GM18907 (cell line): ENCODE measurements around the gene CASTOR1.
A peak's percentile ranks its signal among the peaks of the same experiment; 100 is the strongest.
"Not testable (repeated sequence)": the region's sequence is repeated elsewhere in the genome, so short reads cannot be mapped to it uniquely, and the experiment has no call there.

Source experiments
- ATAC-seq: cut with Tn5 transposase; IDR thresholded peaks from one replicate; pipeline ENCODE4 v1.9.1; 2021; ENCODE audit warnings: mild to moderate bottlenecking, moderate library complexity; ENCODE audit not compliant: unreplicated experiment

Gene CASTOR1

GRCh38 chr22:30289141-30289979 lies at the start of gene CASTOR1:
Gene CASTOR1 (minus strand): TSS chr22:30289505. CDS start chr22:30289497, 8 bp downstream.
- ATAC-seq: peak; percentile 55

DNA sequence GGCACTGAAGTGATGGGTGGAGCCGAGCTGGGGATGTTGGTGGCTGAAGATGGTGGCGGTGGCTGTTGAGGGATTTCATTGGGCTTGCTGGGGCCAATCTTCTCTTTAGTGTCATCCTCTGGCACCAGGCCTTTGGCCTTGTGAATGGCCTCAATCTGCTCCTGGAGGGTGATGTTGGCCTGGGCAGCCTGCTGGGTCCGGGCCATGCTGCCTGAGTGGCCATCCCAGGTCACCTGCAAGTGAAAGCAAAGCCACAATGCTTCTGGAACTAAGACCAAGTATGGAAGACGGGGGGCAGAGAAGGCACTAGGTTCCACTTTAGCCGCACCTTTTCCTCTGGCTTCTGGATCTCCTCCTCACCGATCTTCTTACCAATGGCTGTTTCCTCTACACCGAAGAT lies 49.5 kb upstream of the CASTOR1 start:
- no peak for ATAC-seq

DNA sequence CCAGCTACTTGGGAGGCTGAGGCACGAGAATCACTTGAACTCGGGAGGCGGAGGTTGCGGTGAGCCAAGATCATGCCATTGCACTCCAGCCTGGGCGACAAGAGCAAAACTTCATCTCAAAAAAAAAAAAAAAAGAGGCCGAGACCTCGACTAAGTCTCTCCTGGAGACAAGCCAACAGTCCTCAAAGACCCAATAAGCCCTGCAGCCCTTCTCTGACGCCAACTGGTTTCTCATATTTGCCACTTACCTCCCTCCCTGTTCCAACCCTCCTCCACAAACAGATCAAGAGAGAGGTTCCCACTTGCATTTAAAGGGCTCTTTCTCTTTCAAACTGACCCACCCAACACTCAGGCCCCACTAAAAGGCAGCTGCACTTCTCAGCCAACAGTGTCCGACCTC lies 49.0 kb upstream of the CASTOR1 start:
- ATAC-seq: not testable (repeated sequence)

- no peak for ATAC-seq
Observed at GRCh38 chr22:30337461-30337778, 48.1 kb upstream of the CASTOR1 start.

DNA sequence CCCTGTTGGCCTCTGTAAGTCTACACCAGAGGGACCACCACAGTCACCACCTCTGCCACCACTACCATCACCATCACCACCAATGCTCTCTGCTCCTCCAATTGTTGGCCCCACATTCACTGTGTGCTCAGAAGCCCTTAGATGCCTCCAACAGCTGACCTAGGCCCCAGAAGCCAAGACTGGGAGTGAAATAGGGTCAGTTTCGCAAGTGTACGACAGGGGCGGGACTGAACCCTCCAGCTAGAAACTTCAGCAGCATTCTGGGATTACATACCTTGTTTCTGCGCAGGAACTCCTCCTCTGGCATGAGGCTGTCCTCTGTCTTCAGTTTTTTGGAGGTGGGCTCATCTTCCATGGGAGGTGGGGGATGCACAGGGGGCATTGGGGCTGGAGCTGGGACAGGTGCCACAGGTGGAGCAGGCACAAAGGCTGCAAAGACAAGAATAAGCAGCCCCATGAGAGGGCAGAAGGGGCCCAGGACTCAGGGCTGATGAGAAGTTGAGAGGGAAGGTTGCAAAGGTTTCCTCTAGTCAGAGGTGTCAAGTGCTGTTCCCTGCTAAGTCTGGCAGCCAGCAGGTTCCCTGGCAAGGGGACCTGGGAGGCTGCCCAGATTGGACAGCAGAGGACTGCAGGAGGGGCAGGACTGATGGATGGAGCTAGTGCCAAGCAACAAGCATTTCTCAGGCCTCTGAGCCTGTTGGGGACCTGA lies 47.6 kb upstream of the CASTOR1 start:
- no peak for ATAC-seq

DNA sequence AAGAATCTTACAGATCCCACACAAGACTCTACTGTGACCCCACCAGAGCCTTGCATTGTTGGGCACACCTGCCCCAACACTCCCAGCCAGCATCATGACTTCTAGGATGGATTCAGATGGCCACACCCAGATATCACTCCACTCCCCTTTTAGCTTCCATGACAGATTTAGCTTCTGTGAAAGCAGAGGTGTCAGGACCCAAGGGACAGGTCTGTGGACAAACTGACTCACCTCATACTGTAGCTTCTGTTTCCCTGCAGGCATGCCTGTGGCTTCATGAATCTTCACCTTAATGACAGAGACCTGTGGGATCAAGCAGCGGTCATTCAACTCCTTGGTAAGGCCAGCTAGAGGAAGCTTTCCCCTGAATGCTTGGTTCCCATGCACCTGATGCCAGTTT lies 45.9 kb upstream of the CASTOR1 start:
- ATAC-seq: no peak

DNA sequence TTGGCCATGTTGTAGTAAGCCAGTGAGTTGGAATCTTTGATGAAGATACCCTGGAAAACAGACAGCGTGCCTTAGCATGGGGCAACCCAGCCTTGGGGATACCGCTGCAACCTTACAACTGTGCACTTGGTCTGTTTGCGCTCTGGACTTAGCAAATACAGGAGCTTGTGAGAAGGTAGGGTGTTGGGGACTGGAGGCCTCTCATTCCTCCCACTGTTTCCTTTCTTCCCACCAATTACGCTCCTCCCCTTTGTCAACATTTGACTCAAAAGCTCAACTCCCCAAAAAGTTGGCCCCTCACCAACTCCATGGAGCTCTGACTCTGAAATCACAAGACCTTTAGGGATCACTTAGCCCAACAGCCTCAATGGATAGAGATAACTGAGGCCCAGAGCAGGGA lies 45.3 kb upstream of the CASTOR1 start:
- ATAC-seq: no peak

DNA sequence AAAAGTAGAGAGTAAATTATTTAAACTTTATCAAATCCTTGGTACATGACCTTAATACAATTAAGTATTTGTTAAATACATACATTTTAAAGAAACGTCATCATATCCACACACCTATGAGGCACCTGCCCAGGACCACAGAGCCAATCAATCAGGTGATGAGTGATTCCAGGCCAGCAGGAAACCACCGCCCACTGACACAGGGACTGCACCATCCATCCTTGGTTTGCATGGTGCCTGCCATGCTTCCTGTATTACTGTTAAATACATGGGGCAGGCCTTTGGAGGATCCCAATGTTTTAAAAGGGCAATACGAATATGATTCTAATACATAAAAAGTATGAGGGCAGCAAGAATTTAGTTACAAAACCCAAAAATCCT lies 44.4 kb upstream of the CASTOR1 start:
- ATAC-seq: no peak

DNA sequence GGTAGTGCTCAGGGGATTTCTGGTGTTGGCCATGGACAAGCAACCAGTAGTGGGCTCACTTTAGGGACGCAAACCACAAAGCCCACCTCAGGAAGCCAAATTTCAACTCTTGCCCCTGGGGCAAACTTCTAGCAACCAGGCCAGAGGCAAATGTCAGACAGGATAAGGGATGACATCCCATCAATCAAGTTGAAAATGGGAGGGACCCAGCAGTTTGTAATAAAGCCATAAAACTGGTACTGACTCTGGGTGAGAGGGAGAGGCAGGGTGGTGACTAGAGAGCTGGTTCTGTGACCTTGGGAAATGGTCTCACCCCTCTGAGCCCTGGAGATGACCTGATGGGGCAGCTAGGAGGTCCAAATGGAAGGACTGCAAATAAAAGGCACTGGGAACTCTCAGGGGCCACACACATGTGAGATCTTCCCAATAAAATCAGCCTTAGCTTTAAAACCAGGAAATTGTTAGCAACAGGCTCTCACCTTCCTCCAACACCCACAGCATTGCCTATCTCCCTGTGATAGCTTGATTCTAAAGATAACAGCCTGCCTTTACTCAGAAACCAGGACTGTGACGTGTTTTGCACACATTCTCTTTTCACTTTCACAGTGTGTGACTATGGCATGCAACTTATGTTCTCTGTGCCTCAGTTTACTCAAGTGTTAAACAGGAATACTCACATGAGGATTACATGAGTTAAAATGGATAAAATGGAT lies 43.8 kb upstream of the CASTOR1 start:
- ATAC-seq: no peak

GRCh38 chr22:30332551-30332950 lies 43.2 kb upstream of the CASTOR1 start:
- no peak for ATAC-seq

DNA sequence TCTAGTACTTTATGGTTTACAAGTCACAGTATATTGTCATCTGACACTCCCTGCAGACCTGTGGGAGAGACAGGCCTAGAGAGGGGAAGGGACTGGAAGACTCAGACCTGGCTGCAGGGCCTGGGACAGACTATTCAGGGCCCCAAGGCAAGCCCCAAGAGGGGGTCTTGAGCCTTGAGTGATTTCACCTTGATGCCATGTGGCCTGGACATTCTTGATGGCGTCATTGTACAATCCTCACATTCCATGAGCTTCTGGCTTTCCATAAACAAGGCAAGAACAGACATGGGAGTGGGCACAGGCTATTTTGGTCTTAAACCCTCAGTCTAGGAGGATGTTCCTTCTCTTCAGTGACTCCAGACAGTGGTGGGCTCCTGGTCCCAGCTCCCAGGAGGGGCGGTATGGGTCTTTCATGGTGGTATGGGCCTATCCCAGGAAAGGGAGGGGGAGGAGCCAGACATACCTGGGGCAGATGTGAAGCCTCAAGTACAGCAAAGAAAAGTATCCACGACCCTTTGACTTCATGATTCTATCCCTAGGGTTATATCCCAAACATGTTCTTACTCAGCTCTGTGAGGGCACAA lies 39.3 kb upstream of the CASTOR1 start:
- no peak for ATAC-seq

- ATAC-seq: no peak
Observed at GRCh38 chr22:30327864-30328345, 38.6 kb upstream of the CASTOR1 start.

DNA sequence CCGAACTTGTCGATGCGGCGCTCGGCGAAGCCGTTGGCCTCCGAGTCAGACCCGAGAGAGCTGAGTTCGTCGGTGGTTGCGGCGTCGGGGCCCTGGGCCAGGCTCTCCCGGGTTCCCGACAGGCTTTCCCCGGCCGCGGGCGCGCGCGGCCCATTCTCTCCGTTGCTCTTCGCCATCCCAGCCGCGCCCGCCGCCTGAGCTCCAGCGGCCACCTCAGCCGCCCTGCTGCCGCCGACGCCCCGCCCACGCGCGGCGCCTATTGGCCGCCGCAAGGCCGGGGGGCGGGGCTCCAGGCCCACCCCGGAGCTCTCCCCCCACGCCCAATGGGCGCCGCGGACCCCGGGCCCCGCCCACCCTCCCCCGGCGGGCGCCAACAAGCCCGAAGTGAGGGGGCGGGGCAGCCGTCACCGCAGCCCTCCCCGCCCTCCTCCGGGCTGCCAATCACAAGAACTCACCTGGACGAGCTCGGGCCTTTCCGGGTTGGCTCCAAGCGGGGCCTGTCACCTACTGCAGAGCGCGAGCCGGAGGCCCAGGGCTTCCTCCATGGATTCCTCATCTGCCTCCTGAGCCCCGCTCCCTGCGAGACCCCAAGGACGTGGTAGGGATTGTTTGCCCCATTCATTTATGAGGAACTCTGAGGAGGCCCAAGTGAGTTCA lies 37.5 kb upstream of the CASTOR1 start, which contains the start of gene TBC1D10A:
TBC1D10A (minus strand) TSS at position 236 of the 657 bp plus-strand sequence; CDS start at position 176, 60 bp downstream.
- ATAC-seq: peak; percentile 80

GRCh38 chr22:30326255-30326705 lies 37.0 kb upstream of the CASTOR1 start:
- peak; percentile 23 for ATAC-seq

DNA sequence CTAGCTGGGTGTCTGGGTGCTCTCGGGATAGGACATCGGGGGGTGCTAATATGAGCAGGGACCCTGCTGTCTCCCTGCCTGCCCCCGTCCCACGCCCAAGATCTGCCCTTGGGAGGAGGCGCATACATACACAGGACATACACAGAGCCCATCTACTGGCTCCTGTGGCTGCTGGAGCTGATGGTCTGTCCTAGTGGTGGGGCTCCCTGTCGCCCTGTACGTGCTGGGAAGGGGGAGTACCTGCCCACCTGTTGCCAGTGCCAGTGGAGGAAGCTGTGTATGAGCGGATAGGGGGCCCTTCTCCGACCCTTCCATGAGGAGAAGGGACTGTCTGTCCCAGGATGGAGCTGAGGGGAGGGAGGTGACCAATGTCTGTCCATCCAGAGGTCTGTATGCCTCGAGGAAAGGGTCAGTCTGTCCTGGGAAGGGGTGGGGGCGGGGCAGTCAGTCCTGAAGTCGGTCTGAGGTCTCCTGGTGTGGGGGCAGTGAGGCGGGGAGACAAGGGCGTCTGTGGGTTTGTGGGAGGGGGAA lies 36.5 kb upstream of the CASTOR1 start:
- ATAC-seq: no peak

GRCh38 chr22:30325065-30325720 lies 35.9 kb upstream of the CASTOR1 start:
- no peak for ATAC-seq

GRCh38 chr22:30324014-30324730 lies 34.9 kb upstream of the CASTOR1 start:
- ATAC-seq: no peak

DNA sequence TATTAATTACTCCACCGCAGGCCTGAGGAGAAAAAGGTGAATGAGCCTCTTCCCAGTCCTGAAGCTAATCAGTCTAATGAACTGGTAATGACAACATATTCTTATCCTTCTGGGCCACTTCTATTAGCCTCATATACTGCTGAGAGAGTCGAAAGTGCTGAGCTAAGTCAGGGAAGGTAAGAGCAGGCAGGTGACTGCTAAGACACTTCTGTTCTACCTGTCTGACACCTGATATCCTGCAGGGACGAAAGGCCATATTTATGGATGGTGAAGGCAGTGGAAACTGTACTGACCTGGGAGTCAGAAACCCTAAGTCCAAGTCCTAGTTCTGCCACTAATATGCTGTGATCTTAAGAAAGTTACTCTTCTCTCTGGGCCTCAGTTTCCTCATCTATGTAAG lies 33.9 kb upstream of the CASTOR1 start:
- no peak for ATAC-seq

DNA sequence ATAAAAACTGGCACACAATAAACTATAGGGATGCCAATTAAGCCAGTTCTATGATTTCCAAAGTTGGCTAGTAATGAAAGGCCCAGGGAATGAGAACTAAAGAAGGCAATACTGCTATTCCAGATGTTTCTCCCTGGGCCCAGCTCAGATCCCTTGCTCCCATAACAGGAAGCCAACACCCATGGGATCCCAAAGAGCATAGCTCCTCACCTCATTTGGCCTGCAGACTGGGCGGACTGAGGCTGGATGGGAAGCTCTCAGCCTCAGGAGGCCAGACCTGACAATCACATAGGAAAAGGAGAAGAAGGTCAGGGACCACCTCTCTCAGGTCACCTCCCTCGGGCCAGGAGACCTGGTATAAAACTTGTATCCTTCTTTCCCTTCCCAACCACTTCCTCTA lies 32.2 kb upstream of the CASTOR1 start:
- no peak for ATAC-seq
